Brain microvascular endothelial cell (primary cell): ENCODE measurements around the gene LCE1D.

Experiments
- DNase-seq: peaks from one replicate; pipeline ENCODE4 v3.0.0-alpha.2; 2020
- H3K27ac ChIP-seq: fragments of 250-450 bp; sonication (Bioruptor Pico); 2 replicates; pipeline ENCODE4 v1.5.1; 2020; ENCODE audit warnings: mild to moderate bottlenecking, moderate library complexity
- H3K27me3 ChIP-seq: fragments of 250-450 bp; sonication (Bioruptor Pico); replicated peaks from 2 replicates; pipeline ENCODE4 v1.5.1; 2020; ENCODE audit warnings: mild to moderate bottlenecking
- H3K36me3 ChIP-seq: fragments of 250-450 bp; sonication (Bioruptor Pico); replicated peaks from 2 replicates; pipeline ENCODE4 v1.5.1; 2020; ENCODE audit warnings: mild to moderate bottlenecking
- H3K4me3 ChIP-seq: 2 replicates; pipeline ENCODE4 v1.5.1; 2011; ENCODE audit warnings: low read depth, mild to moderate bottlenecking, control low read depth, low read length, moderate library complexity
- CTCF ChIP-seq: IDR thresholded peaks from 2 replicates; pipeline ENCODE4 v1.5.1; 2011; ENCODE audit warnings: low read depth, mild to moderate bottlenecking, moderate library complexity, low read length, control low read depth, inconsistent platforms; ENCODE audit errors: missing control alignments
- in situ Hi-C: cut with HindIII; loops from 2 replicates; pipeline ENCODE4 v1.10.0; 2017; ENCODE audit warnings: low sequenced_read_pairs, low pct_ligation_motif_present

LCE1D gene

GRCh38 chr1:152796421-152796820, at the start of gene LCE1D:
TSS of gene LCE1D (plus strand) at chr1:152796721. CDS start at chr1:152797795, 1,074 bp downstream.
- Histone ChIP-seq H3K36me3 (no peaks in the 10 kb centered on the region), H3K4me3 (no peak within 1 kb of the TSS), H3K27ac (no peak within 1 kb of the TSS), H3K27me3 (no peaks in the 10 kb centered on the region)
- TF ChIP-seq CTCF = no peak
- in situ Hi-C loops = no loop called here
- DNase-seq = no peak

- no peak for DNase-seq
- in situ Hi-C loops = no loop called here
- no peak for TF ChIP-seq CTCF
- Histone ChIP-seq H3K4me3 (no peak overlapping the region), H3K27ac (no peak overlapping the region), H3K27me3 (no peaks in the 10 kb centered on the region), H3K36me3 (no peaks in the 10 kb centered on the region)
Measured at GRCh38 chr1:152747831-152748230, 48.7 kb upstream of the LCE1D start.

GRCh38 chr1:152752225-152752624, 44.3 kb upstream of the LCE1D start:
- no peaks in the 10 kb centered on the region for H3K36me3 ChIP-seq
- no peak overlapping the region for H3K27ac ChIP-seq
- no peak for TF ChIP-seq CTCF
- DNase-seq = peak; percentile 14
- H3K27me3 ChIP-seq = no peaks in the 10 kb centered on the region
- in situ Hi-C loops = no loop called here
- H3K4me3 ChIP-seq = no peak overlapping the region

GRCh38 chr1:152753586-152753985, 42.9 kb upstream of the LCE1D start:
- DNase-seq = no peak
- TF ChIP-seq CTCF = no peak
- in situ Hi-C loops = no loop called here
- H3K36me3 ChIP-seq = no peaks in the 10 kb centered on the region
- H3K4me3 ChIP-seq = no peak overlapping the region
- no peaks in the 10 kb centered on the region for H3K27me3 ChIP-seq
- H3K27ac ChIP-seq = no peak overlapping the region

GRCh38 chr1:152756872-152757271, 39.6 kb upstream of the LCE1D start:
- Histone ChIP-seq H3K27me3 (no peaks in the 10 kb centered on the region), H3K27ac (no peak overlapping the region), H3K4me3 (no peak overlapping the region), H3K36me3 (no peaks in the 10 kb centered on the region)
- no peak for TF ChIP-seq CTCF
- in situ Hi-C loops = no loop called here
- no peak for DNase-seq

- in situ Hi-C loops = no loop called here
- no peak for DNase-seq
- no peaks in the 10 kb centered on the region for H3K27me3 ChIP-seq
- no peak within 1 kb of the TSS for H3K27ac ChIP-seq
- no peaks in the 10 kb centered on the region for H3K36me3 ChIP-seq
- no peak for TF ChIP-seq CTCF
- no peak within 1 kb of the TSS for H3K4me3 ChIP-seq
Measured at GRCh38 chr1:152757747-152758146, 38.8 kb upstream of the LCE1D start, which contains the start of gene KPRP. TSS of gene KPRP (plus strand) at chr1:152758025. CDS start at chr1:152759589, 1,564 bp downstream.
